Iris pigment epithelial cell (primary cell): ENCODE measurements around the gene TMEM127.
"Not testable (repeated sequence)": the region's sequence is repeated elsewhere in the genome, so short reads cannot be mapped to it uniquely, and the experiment has no call there.

Experiments
- DNase-seq: peaks from one replicate; pipeline ENCODE4 v3.0.0-alpha.2; 2011; ENCODE audit warnings: low read depth

TMEM127 gene

DNA sequence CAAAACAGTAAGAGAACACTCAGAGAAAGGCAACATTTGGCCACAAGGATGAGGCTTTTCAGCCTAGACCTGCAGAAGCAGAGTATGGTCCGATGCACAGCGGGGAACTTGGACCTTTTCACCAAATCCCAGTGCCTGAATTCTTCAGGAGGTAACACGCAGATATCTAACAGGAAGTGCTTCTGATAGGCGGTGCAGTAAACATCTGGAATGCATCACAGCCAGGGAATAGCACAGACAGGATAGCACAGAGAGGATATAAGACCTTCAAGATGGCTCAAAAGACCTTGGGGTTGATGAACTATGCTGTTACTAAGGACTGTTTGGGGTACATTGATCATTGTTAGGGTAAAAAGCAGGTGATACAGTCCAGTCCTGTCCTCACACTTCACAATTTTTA is 1.7 kb downstream of the TMEM127 start:
- DNase-seq, result no peak

- no peak for DNase-seq
These were observed 3.5 kb downstream of the TMEM127 start for GRCh38 chr2:96262306-96262705.

DNA sequence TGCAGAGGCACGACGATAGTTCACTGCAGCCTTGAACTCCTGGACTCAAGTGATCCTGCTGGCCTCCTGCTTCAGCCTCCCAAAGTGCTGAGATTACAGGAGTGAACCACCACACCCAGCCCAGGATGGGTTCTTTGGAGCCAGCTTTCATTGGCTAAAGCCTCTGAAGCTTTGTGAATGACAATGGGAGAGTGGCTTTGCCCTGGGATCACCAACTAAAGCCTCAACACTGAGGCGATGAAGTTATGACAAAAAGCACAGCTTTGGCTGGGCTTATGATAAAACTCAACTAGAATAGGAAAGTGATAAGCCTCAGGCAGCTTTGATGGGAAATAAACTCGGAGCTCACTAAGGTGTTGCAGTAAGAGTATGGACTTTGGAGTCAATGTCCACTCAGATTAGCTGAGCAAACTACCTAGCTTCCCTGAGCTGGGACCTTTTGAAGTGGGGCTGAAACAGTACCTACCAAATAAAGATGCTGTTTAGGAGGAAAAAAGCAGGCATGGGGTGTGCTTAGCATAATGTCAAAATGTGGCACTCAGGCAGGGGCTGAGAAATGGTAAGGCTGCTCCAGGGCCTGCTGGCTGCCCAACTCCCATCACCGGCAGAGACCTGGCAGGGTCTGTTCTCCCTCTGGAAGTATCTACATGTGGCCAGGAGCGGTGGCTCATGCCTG is 4.3 kb downstream of the TMEM127 start:
- DNase-seq, result no peak

- DNase-seq, result peak; percentile 94
These were observed 5.2 kb downstream of the TMEM127 start for GRCh38 chr2:96260387-96261260.

DNA sequence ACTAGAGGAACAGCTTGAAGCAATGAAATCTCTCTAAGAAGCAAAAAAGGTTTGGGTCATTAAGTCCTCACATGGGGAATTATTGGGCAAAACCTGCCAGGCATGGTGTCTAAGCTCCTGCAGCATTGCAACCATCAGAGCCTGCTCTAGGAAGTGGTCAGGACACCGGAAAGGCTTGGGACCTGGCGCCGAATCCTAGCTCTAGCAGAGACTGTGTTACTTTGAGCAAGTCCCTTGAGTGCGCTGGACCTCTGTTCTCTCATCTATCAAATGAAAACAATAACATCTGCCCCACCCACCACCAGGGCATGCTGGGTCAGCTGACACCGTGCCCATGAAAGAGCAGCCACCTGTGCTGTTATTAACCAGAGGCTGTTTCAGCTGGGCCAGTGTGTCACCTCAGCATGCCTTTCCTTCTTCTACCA is 6.3 kb downstream of the TMEM127 start:
- no peak for DNase-seq

- DNase-seq, result peak; percentile 52
These were observed 7.4 kb downstream of the TMEM127 start for GRCh38 chr2:96258166-96259022.

DNA sequence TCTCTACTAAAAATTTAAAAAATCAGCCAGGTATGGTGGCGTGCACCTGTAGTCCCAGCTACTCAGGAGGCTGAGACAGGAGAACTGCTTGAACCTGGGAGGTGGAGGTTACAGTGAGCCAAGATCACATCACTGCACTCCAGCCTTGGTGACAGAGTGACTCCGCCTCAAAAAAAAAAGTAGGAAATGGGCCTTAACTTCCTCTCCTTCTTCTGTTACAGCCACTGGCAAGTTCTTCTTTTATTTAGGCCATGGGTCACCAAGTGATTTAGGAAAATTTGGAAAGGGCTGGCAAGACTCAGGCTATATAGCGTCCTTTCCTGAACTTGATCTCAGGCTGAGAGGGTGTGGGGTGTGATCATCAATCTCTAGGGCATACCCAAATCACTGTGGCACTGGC is 8.1 kb downstream of the TMEM127 start:
- DNase-seq, result not testable (repeated sequence)

- no peak for DNase-seq
These were observed 9.1 kb downstream of the TMEM127 start for GRCh38 chr2:96256611-96257113.

GRCh38 chr2:96254571-96254970 is 11.2 kb downstream of the TMEM127 start:
- no peak for DNase-seq

DNA sequence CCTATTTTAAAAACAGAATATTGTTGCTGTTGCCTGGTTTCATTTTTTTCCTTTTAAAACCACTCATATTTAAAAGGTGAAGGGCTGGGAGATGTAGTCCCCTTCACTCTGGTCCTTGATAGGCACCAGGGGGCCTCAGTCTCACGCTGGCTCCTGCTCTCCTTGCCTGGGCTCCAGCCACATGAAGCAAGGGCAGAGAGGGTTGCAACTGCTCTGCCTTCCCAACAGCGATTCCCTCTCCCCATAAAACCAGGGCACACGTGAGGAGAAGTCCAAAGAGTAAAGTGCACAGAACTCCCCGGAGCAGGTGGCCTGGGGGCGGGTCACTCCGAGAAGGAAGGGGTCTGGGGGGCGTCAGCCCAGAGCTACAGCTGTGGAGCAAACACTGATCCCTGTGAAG is 12.8 kb downstream of the TMEM127 start:
- no peak for DNase-seq

DNA sequence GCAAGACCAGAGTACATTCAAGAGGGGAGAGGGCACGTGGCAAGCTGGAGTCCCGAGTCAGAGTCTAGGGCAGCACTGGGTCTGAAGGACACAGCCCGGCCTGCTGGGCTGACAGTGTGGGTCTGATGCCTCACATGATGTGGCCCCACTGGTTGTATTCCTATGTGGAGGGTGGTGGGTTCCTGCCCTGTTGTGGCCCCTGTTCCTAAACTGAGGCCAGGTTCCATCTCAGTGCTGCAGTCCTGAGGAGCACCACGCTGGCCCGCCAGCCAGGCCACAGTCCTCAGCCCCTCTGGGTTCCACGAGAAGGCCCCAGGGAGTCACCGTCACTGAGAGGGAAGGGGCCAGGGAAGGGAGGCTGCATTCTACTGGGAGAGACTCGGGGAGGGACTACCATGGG is 13.3 kb downstream of the TMEM127 start:
- no peak for DNase-seq

DNA sequence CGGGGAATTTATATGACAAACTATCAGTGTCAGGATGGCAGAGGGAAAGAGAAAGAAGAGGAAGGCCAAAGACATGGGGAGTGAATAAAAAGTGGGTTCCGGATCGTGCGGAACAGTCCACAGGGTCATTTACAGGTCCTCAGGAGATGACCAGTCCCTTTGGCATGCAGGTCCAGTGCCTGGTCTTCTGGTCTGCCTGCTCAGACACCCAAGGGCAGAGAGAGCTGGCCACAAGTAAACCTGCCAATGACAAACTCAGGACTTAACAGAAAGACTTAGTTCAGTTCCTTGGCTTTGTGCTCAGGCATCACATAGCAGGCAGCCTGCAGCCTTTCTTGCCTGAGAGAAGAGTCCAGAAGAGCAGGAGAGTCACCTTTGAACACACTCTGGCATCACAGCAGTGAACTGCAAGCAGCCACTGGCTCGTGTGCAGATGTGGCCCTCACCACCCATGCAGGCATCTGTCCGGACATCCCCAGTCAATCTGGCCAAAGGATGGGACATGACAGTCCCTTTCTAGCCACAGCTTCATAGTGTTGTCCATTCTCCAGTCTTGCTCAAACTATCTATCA is 14.0 kb downstream of the TMEM127 start:
- DNase-seq, result peak; percentile 97

GRCh38 chr2:96250188-96250587 is 15.6 kb downstream of the TMEM127 start:
- DNase-seq, result no peak

DNA sequence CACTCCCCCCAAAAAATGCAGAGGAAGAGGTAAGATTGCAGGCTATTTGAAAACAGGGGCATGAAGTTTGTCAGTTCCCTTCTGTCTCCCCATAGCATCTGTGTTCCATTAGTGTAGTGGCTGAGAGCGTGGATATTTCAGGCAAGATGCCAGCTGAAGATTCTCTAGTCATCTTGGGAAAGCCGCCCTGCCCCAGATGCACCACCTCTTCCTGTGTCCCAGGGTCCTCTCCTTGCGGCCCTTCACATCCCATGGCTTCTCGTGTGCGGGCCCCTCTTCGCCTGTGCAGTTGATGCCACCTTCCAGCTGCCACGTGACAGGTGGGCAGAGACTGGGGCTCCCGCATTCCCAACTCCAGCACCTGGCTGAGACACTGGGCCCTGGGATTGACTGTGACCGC is 16.1 kb downstream of the TMEM127 start:
- peak; percentile 68 for DNase-seq

GRCh38 chr2:96248624-96249023 is 17.2 kb downstream of the TMEM127 start:
- DNase-seq, result no peak

GRCh38 chr2:96247896-96248295 is 17.9 kb downstream of the TMEM127 start:
- no peak for DNase-seq

GRCh38 chr2:96247009-96247408 is 18.8 kb downstream of the TMEM127 start:
- DNase-seq, result no peak

GRCh38 chr2:96245609-96246390 is 20.0 kb downstream of the TMEM127 start:
- peak; percentile 85 for DNase-seq

DNA sequence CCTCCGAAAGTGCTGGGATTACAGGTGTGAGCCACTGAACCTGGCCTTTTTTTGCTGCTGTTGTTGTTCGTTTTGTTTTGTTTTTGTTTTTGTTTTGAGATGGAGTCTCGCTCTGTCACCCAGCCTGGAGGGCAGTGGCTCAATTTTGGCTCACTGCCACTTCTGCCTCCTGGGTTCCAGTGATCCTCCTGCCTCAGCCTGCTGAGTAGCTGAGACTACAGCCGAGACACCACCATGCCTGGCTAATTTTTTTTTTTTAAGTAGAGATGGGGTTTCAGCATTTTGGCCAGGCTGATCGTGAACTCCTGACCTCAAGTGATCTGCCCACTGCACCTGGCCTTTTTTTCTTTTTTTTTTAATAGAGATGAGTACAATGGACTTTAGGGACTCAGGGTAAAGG is 22.0 kb downstream of the TMEM127 start:
- DNase-seq, result no peak

DNA sequence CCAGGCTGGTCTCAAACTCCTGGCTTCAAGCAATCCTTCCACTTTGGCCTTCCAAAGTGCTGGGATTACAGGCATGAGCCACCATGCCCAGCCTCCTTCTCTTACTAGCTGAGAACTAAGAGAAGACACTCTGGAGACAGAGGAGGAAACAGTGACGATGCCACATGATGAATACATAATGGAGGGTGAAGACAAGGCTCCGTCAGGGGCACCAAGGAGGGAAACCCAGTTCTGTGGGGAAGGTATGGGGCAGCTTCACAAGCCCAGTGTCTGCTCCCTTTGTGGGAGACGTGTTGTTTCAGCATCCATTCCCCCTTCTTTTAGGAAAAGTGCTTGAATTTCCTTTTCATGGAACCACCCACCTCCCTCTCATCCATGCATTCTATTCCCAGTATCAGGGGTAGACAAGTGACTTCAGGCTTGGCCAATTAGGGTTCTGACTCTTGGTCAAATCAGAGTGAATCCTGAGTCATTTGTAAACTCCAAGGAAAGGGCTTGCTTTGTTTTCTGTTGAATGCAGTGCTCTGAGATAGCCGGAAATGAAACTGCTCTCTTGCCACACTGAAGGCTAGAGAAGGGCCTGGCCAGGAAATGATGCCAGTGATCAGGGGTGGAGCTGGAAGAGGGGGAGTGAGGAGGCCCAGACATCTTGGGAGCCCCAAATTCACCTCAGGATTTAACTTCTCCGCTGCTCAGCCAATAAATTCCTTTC is 23.7 kb downstream of the TMEM127 start:
- DNase-seq, result peak; percentile 93
